ENCODE measurements around the gene ZFHX3.

- TF ChIP-seq CTCF (IDR thresholded peaks at IDR 0.05) (no peak), EZH2 (IDR thresholded peaks at IDR 0.05; ENCODE audit: borderline replicate concordance, insufficient read depth, low read depth, low read length, poor library complexity, severe bottlenecking) (no peak)
Measured at GRCh38 chr16:73031984-73032383, 15.9 kb downstream of the ZFHX3 start.

Data from B cell (primary cell).